HG02678 (cell line): Measurements from ENCODE around the gene CD247.
"Not testable (repeated sequence)": the region's sequence is repeated elsewhere in the genome, so short reads cannot be mapped to it uniquely, and the experiment has no call there.

Source experiments
- ATAC-seq: cut with Tn5 transposase; IDR thresholded peaks from one replicate; pipeline ENCODE4 v1.9.1; 2021; ENCODE audit warnings: mild to moderate bottlenecking, moderate library complexity; ENCODE audit not compliant: unreplicated experiment

The CD247 gene

DNA sequence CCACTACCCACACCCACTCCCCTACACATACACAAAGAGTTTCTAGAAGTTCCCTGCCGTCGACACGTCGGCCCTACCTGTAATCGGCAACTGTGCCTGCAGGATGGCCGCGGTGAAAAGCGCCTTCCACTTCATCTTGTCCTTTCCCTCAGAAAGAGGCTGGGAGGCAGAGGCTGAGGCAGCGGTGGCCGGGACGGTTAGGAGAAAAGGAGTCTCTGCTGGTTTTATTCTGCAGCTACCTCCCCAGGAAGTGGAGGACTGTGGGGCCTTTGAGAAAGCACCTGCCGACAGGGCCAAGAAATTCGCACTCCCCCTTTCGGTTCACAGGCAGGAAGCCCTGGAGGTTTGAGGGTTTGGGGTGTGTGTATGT is at the start of gene CD247:
Gene CD247, minus strand, starts transcription at position 199 of the 370 bp plus-strand sequence. Its CDS starts 64 bp downstream, at position 135.
- no peak for ATAC-seq

DNA sequence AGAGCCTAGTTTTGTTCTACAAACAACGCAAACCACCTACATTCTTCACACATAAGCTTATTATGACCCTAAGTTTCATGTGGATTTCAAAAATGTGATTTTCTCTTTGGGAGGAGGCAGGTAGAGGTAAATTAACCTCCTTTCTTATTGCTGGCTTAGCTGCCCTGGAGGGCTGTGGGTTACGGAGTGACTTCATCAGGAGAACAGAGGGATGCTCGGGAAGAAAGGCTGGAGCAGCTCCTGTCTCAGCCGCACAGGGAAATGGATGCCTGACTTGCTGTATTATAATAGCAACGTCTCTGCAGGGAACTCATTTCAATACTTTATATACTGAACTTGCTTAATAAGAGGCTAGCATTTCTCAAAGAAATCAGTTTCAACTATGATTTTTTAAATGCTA is 49.3 kb upstream of the CD247 start:
- ATAC-seq: no peak

DNA sequence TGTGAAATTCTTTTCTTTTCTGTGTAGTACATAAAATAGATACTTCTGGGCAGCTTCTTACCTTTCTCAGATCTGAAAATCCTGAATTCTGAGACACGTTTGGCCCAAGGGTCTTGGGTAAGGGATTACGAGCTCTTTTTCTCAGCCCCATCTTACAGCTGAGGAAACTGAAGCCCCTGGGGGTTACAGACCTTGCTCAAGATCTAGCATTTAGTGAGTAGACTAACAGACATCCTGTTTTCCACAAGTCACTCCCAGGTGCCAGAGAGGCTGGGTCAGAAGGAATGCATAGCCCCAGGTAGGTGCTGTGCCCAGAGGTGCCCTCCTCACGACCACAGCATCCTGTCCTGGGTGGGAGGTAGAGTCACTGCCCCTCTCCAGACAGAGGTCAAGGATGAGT is 48.4 kb upstream of the CD247 start:
- ATAC-seq: no peak

DNA sequence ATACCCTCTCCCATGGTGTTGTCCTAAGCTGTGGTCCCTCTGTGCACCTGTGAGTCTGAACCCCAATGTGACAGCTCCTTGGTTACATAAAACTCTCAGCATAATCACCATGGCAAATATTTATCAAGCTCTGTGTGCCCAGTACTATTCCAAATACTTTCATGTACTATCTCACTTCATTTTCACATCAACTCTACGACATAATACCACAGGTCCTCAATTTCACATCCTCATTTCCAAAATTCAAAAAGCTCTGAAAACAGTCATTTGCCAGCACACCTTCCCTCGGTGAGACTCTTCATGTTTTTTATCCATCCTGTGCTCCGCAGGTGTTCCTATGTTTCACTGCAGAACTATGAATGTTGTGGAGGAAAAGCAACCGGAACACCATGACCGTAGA is 47.6 kb upstream of the CD247 start:
- no peak for ATAC-seq

DNA sequence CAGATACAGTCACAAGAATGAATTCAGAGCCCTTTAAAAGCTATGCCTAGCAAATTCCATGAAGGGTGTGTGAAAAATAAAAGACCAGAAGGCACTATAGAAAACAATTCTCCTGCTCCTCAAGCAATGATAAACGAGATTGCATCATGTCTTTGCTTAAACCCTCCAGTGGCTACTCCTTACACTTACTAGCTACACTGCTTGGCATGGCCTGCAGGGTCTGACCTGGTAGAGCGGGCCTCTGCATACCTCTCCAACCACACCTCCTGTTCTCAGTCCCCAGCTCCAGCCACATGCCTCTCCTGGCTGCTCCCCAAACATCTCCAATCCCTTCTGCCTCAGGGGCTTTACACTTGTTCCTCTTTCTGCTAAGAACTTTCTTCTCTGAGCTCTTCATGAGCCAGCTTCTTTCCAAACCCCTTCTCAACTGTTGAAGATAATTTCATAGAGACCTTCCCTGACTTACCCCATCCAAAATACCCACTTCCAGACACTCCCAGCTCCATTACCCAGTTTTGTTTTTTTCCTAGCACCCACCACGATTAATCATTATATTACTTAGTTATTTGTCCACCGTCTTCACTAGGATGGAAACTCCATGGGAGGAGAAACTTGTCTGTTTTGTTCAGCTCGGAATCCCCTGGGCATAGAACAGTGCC is 46.4 kb upstream of the CD247 start:
- ATAC-seq: no peak

DNA sequence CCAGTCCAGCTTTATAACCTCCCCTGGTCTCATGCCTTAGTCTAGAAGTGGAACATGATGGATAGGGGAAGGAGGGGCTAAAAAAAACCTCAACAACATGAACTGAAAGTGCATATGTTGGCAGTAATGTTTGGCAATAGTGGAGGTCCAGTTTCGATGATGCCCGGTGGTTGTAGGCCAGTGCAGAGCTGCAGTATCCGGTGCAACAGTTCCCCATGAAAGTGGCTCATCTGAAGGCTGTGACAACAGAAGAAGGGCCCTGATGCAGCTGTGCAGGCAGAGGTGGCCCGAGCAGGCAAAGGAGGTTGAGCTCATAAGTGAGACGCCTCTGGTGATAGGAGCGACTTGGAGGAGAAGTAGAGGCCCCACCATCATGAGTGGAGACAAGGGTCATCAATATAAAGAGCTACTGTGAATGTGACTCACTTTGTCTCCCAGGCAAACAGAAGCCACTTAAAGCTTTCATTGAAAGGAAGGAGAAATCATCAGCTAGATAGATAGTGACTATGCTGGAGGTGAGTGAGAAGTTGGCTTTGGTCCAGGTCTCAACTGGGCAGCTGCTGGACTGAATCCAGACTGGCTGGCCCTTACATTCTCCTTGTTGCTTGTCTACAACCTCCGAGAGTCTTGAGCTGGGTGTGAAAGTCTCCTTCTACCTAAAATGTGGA is 45.4 kb upstream of the CD247 start:
- ATAC-seq: no peak

DNA sequence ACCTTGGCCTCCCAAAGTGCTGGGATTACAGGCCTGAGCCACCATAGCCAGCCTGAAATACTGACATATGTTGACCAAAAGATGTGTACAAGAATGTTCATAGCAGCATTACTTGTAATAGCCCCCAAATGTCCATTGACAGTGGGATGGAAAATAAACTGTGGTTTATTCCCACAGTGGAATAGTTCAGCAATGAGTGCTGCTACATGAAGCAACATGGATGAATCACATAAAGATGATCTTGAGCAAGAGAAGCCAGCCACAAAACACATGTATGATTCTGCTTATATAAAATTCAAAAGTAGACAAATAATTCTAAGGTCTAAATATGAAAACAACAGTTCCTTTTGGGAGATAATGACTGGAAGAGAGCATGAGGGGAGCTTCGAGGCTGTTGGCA is 44.4 kb upstream of the CD247 start:
- ATAC-seq: no peak

DNA sequence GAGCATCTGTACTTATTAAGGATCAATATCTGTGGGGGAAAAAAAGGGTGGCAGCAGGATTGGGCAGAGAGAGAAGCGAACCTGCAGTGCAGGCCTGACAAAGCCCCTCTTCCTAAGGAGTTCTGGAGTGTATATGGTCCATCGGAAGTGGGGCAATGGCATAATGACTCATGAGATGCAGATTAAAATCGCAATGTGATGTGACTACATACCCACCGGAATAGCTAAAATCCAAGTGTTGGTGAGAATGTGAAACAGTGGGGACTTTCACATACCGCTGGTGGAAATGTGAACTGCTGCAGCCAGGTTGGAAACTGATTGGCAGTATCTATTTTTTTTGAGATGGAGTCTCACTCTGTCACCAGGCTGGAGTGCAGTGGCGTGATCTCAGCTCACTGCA is 43.4 kb upstream of the CD247 start:
- ATAC-seq: no peak

DNA sequence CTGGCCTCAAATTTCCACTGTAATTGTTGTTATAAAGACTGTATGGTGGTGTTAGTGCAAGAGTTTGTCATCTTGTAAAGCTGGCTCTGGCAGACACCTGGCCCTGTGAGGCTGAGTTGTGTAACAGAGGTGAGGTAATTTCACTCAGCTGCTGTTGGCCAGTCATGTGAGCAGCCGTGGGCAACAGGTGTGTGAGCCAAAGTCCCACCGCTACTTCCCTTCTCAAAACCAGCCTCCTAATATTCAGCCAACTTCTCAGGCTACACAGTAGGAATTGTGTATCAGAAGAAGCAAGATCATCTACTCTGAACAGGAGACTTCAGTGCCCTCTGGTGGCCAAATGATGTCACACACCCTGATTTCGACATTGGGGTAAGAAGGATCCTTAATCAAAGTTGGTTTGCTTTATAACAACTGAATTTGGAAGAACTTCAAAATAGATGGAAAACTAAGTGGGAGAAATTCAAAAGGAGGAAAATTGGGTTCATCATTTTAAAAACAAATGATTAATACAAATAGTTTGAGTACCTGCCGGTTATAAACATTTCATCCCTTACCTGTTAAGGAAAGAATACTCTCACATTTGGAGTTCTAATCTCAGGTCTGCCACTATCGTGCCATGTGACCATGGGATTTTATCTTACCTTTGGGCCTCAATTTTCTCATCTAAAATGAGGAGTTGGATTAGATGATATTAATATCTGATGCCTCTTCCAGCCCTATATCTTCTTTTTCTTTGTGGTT is 37.8 kb upstream of the CD247 start:
- ATAC-seq: no peak

DNA sequence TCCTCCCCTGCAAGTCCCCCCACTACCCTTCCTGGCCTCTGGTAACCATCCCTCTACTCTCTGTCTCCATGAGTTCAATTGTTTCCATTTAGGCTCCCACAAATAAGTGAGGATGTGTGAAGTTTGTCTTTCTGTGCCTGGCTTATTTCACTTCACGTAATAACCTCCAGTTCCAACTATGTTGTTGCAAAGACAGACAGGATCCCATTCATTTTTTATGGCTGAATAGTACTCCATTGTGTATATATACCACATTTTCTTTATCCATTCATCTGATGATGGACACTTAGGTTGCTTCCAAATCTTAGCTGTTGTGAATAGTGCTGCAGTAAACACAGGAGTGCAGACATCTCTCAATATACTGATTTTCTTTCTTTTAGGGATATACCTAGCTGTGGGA is 36.7 kb upstream of the CD247 start:
- not testable (repeated sequence) for ATAC-seq

DNA sequence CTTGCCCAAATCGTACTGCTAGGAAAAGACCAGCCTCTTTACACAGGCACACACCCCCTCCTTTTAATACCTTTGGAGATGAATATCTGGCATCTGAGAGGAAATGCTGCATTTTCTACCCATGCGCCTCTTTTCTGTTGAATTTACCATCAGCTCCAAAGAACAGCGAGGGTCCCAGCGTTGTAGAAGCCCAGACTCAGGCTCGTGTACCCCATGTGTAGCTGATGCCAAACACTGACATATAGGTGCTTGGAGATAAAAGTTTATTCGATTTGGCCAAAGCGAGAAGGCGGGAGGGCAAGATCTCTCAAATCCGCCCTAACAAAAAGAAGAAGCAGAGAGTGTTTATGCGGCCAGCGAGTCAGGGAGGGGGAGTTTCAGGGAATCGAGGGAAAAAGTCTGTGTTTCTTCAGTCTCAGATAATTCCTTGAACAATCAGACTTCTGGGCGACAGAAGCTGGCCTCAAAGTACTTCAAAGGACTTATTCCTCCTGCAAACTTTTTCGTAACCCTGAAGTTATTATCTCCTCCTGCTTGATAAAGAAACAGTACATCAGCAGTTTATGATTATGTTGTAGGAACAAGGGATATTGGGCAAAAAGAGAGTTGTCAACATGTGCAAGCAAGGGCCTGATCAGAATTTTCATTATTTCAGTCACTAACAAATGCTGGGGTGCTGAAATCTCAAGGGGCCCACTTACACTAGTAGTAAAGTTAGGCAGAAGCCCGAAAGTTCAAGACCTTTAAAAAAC is 35.9 kb upstream of the CD247 start:
- ATAC-seq: peak; percentile 20

DNA sequence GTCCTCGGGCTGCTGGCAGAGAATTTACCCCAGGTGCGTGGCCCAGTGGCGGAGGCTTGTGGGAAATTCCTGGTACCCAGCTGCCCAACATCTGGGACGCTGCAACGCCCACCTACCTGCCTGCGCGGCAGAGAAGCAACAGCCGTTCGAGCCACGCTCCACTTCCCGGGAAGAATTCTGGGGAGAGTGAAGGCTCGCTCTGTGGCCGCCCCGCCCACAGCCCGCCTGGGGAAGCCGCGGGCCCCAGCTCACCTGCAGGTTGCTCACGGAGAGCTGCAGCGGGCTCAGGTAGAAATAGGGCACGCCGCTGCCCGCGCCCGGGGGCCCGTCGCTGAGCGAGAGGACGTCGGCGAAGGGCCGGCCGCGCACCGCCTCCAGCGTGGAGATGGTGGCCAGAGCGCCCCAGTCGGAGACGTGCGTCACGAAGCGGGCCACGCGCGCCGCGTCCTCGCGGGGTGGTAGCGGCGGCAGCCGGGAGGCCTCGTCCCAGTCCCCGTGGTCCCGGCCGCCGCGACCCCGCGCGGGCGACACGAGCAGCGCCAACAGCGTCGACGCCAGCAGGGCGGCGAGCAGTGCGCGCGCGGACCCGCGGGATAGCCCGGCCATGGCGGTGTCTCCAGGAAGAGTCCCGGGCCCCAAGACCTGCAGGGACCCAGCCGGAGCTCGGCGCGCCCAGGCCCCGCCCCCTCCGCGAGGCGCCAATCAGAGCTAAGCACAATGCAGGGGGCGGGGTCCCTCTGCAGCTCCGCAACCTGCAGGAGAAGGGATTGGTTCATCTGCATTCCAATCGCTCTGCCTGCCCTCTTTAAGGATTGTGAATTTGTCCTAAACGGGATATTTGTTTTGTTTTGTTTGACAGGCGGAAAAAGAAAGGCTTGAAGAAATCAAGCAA is 35.1 kb upstream of the CD247 start, which contains the start of gene CREG1:
Gene CREG1, minus strand, starts transcription at position 627 of the 892 bp plus-strand sequence.
- ATAC-seq: peak; percentile 99

DNA sequence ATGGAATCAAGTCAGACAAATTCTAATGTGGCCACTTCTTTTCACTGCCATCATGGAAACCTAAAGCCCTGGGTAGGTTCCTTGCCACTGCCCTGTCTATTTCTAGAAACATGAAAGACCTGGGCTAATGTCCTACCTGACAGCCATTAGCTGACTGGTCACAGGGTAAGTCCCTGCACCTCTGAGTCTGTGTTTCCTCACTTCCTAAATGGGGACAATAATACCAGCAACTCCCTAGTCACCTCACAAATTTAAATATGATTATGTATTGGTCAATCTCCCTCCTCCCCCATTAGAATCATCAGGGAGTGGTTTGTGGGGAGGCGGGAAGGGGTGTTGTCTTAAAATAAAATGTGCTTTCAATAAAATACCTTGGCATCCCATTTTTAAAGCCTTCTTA is 33.0 kb upstream of the CD247 start:
- no peak for ATAC-seq

DNA sequence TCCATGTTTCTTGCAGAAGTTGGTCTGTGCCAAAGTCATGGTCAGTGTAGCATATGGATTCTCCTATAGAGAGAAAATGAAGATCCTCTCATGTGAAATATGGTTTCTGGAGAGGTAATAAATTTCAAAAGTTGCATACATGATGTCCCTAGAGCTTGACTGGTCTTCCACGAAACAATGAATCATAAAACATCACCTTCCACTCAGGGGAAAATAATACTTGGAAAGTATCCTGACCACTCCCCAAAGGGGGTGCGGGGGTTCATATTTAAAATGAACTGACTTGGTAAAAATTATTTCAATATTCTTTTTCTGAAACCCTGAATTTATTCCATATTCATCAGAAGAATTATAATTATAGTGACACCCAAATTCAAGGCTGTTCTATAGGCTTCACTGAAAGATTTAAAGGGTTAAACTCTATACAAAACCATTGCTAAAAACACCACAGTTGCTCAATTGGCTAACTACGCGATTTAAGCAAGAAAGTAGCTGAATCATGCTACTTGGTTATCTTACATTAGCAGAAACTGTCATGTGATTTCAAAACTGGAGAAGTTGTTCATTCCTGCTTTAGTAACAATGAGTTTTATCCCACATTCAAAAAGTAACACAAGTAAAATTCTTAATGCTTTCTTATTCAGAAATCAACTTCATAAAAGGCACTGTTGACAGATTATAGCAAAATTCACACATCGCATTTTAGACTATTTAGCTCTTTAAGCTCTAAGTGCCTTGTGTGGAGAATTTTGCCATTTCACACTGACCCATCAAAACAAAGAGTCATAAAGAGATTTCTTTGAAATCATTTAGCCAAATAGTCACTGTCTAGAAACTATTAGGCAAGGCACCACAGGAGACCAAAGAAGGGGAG is 30.0 kb upstream of the CD247 start:
- ATAC-seq: no peak

DNA sequence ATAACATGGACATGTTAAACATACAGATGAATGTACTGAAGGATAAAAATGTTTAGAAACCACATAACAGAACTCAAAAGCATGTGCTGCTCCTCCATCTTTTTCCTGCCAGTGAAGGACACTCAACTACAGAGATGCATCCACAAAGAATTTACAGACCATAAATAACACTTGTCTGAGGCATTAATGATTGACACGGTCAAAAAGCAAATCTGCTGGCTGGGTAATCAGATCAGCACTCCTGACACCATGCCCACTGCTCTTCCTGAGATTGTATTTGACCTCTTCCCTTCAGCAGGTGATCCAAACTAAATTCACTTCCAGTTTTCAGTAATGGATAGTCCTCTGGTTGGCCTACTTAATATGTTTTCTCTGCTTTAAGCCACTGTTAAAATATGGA is 28.6 kb upstream of the CD247 start:
- ATAC-seq: no peak

DNA sequence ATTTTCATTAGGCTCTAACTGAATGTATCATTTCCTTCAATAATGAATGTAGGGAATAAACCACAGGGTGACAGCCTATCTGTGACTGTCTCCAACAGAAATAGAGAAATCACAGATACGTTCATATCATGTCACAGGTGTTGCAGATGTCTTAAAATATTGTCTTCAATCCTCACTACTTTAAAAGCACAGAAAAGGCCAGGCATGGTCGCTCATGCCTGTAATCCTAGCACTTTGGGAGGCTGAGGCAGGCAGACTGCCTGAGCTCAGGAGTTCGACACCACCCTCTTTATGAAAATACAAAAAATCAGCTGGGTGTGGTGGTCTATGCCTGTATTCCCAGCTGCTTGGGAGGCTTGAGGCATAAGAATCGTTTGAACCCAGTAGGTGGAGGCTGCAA is 27.0 kb upstream of the CD247 start:
- ATAC-seq: no peak

DNA sequence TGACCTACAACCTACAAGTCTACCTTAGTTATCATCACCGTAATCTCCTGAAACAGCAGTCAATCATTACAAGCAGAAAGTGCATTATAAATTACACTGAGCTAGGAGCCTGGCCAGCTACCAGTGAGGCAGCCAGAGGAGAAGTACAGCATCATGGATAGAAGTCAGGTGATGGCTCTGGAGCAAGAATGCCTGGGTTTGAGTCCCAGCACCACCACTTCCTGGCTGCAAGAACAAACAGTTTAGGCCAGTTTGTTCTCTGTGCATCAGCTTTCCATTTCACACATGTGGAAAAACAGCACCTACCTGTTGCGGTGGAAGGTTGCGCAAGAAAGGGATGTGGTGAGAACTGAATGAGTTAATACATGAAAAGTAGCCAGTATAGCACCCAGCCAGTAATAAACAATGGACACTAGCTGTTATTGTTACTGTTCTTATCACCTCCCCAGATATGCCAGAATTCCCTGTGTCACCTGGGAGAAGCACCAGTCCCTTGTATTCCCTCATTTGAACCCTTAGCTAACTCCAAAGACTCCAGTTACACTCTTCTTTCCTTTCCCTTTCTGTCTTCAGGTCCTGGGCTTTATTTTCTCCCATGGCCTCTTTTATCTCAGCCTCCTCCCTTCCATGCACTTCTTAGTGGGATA is 26.2 kb upstream of the CD247 start:
- ATAC-seq: no peak

DNA sequence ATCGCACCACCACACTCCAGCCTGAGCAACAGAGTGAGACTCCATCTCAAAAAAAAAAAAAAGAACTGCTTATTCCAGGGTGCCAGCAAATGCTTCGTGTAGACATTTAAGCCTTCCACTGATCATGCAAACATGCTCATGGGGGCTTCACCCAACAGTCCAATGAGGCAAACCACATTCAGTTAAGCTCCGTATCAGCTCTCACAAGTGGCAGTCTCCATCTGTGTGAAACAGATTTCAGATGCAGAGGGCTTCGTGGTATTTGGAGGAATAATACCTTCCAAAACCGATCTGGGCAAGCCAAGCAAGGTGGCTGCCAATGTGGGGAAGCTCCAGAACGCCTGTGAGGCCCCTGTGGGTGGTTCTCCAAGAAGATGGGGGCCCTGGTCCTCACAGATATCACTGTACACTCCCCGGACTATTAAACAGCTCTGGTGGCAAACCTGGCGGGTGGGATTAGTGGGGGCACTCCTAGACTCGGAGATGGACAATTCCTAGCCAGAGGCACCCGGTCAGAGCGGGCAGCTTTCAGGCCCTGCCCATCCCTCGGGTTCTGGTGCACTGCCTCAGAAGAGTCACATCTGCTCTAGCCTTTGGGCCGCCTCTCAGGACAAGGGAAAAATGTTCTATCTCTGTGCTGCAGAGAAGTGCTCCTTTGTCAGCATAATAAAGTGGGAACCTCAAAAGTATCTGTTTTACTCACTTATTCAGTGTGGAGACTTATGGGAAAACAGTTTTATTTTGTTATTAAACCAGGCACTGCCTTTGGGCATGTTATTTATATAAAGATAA is 25.1 kb upstream of the CD247 start:
- ATAC-seq: no peak
